Vagina (tissue), 2 donors: ENCODE data around the gene MINDY3. TPM values are rescaled to one million over a fixed set of nuclear protein-coding genes. Genes with fewer than 3 reads are reported as not detected.

Source experiments
- DNase-seq, 2 donors: peaks; one replicate each; pipeline ENCODE4 v3.0.0-alpha.2; 2017; ENCODE audit errors: extremely low spot score in 2 of 2
- H3K27ac ChIP-seq: fragments of 200-600 bp; sonication (generic); one replicate; pipeline ENCODE4 v1.5.1; 2019
- H3K27me3 ChIP-seq: fragments of 200-600 bp; sonication (generic); one replicate; pipeline ENCODE4 v1.5.1; 2019
- H3K36me3 ChIP-seq, 2 donors: fragments of 200-600 bp; sonication (generic); one replicate each; pipeline ENCODE4 v1.5.1; 2017 to 2019
- H3K4me1 ChIP-seq: fragments of 200-600 bp; sonication (generic); one replicate; pipeline ENCODE4 v1.5.1; 2019
- H3K4me3 ChIP-seq, 2 donors: fragments of 200-600 bp; sonication (generic); 1 replicate in 1 of 2; 2 replicates in 1 of 2; pipeline ENCODE4 v1.5.1; 2016 to 2019
- H3K9me3 ChIP-seq: fragments of 200-600 bp; sonication (generic); one replicate; pipeline ENCODE4 v1.5.1; 2019
- POLR2A ChIP-seq, 2 donors: fragments of 450-650 bp; IDR thresholded peaks; one replicate each; pipeline ENCODE4 v1.6.1; 2017; ENCODE audit warnings: antibody characterized with exemption in 2 of 2, mild to moderate bottlenecking in 2 of 2, moderate library complexity in 2 of 2
- POLR2AphosphoS5 ChIP-seq, 2 donors: sonication (generic); formaldehyde crosslinking; IDR thresholded peaks; one replicate each; pipeline ENCODE4 v1.9.0; 2017; ENCODE audit warnings: antibody characterized with exemption in 2 of 2, mild to moderate bottlenecking in 2 of 2, low read depth in 1 of 2; ENCODE audit not compliant: insufficient read depth in 1 of 2
- intact Hi-C: fragments of 100-400 bp; cut with DNase I; formaldehyde crosslinking; loops from one replicate; pipeline ENCODE4 v1.15.1; 2023
- total RNA-seq: library from RNA; depleted of rRNA; stranded (reverse); fragments of >200 nt; gene quantifications from one replicate; pipeline ENCODE4 v1.2.3, GENCODE V29; 2016
- TF ChIP-seq, protein P1 (sequence below), 3 experiments: fragments of 450-650 bp in 2 of 3; fragments of 200-600 bp in 1 of 3; sonication (generic) in 1 of 3; IDR thresholded peaks; one replicate each; pipeline ENCODE4 v1.5.1; 2017 to 2019; ENCODE audit warnings: antibody characterized with exemption in 3 of 3, mild to moderate bottlenecking in 2 of 3, moderate library complexity in 2 of 3

MINDY3 gene
- total RNA-seq, 1 donor from 2014 or later: 25.0 TPM

GRCh38 chr10:15813415-15813814 lies 46.9 kb downstream of the MINDY3 start:
- DNase-seq: no peak
- Histone ChIP-seq H3K27me3 (no peaks in the 10 kb centered on the region), H3K4me3 (no peak overlapping the region), H3K36me3 (peaks cover 0 to 7% of the 10 kb centered on the region in 2 donors), H3K9me3 (no peaks in the 10 kb centered on the region), H3K4me1 (no peaks in the 10 kb centered on the region), H3K27ac (no peak overlapping the region)
- TF ChIP-seq POLR2A (IDR thresholded peaks at IDR 0.05) (no peak), POLR2AphosphoS5 (IDR thresholded peaks at IDR 0.05; ENCODE audit: insufficient read depth in 1 of 2, low read depth in 1 of 2) (no peak)
- TF ChIP-seq, protein P1, sequence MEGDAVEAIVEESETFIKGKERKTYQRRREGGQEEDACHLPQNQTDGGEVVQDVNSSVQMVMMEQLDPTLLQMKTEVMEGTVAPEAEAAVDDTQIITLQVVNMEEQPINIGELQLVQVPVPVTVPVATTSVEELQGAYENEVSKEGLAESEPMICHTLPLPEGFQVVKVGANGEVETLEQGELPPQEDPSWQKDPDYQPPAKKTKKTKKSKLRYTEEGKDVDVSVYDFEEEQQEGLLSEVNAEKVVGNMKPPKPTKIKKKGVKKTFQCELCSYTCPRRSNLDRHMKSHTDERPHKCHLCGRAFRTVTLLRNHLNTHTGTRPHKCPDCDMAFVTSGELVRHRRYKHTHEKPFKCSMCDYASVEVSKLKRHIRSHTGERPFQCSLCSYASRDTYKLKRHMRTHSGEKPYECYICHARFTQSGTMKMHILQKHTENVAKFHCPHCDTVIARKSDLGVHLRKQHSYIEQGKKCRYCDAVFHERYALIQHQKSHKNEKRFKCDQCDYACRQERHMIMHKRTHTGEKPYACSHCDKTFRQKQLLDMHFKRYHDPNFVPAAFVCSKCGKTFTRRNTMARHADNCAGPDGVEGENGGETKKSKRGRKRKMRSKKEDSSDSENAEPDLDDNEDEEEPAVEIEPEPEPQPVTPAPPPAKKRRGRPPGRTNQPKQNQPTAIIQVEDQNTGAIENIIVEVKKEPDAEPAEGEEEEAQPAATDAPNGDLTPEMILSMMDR (IDR thresholded peaks at IDR 0.05): no peak
- intact Hi-C loops: no loop called here

DNA sequence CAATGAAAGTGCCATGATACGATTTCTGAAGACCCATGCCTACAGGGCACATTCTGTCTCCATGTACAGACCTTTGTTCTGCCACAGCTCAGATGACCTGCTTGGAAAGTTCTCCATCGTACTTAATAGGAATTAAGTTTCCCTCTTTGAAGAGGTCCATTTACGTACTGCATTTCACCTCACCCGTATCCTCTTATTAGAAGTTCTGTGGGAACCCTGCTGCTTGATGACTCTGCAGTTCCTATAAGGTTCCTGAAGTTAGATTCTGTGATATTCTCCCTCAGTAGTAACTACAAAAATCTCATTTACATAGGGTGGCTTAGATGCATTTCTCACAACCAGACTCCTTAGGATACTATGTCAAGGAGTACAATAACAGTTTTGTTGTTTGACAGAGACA lies 50.9 kb downstream of the MINDY3 start:
- no peaks in the 10 kb centered on the region for H3K4me1 ChIP-seq
- no peak for TF ChIP-seq POLR2AphosphoS5 (IDR thresholded peaks at IDR 0.05; ENCODE audit: insufficient read depth in 1 of 2, low read depth in 1 of 2)
- TF ChIP-seq POLR2A (IDR thresholded peaks at IDR 0.05): no peak
- TF ChIP-seq, protein P1 (IDR thresholded peaks at IDR 0.05): no peak
- no peaks in the 10 kb centered on the region for H3K36me3 ChIP-seq
- DNase-seq: no peak
- no peaks in the 10 kb centered on the region for H3K9me3 ChIP-seq
- H3K27ac ChIP-seq: no peak overlapping the region
- no peak overlapping the region for H3K4me3 ChIP-seq
- intact Hi-C loops: no loop called here
- H3K27me3 ChIP-seq: no peaks in the 10 kb centered on the region

GRCh38 chr10:15808204-15808797 lies 52.0 kb downstream of the MINDY3 start:
- Histone ChIP-seq H3K9me3 (no peaks in the 10 kb centered on the region), H3K27me3 (no peaks in the 10 kb centered on the region), H3K4me3 (no peak overlapping the region), H3K27ac (no peak overlapping the region), H3K36me3 (no peaks in the 10 kb centered on the region), H3K4me1 (no peaks in the 10 kb centered on the region)
- DNase-seq: no peak
- TF ChIP-seq POLR2A (IDR thresholded peaks at IDR 0.05): no peak
- intact Hi-C loops: no loop called here

GRCh38 chr10:15805395-15806058 lies 54.8 kb downstream of the MINDY3 start:
- H3K27ac ChIP-seq: no peak overlapping the region
- H3K36me3 ChIP-seq: peaks cover 0 to 9% of the 10 kb centered on the region in 2 donors
- no peaks in the 10 kb centered on the region for H3K27me3 ChIP-seq
- TF ChIP-seq, protein P1 (IDR thresholded peaks at IDR 0.05): no peak
- no peak for TF ChIP-seq POLR2AphosphoS5 (IDR thresholded peaks at IDR 0.05; ENCODE audit: insufficient read depth in 1 of 2, low read depth in 1 of 2)
- no peak for TF ChIP-seq POLR2A (IDR thresholded peaks at IDR 0.05)
- H3K4me3 ChIP-seq: no peak overlapping the region
- intact Hi-C loops: no loop called here
- H3K9me3 ChIP-seq: no peaks in the 10 kb centered on the region
- no peaks in the 10 kb centered on the region for H3K4me1 ChIP-seq
- DNase-seq: no peak

DNA sequence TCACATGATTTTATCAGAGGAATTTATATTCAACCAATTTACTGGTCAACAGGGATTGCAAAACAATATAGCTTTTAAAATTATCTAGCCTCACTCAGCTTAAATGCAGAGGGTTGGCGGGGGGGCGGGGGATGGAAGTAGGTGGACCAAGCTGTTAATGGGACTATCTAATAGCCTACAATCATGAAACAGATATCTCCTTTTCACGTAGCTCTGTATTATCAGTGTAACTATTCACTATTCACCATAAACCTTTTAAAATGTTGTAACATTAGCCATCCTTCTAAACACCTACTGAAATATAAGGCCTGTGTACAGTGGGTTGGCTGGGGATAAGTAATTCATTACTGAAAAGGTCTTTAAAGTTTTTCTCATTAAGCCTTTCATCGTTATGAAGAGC lies 56.2 kb downstream of the MINDY3 start:
- Histone ChIP-seq H3K4me1 (no peaks in the 10 kb centered on the region), H3K36me3 (peaks cover 0 to 10% of the 10 kb centered on the region in 2 donors), H3K9me3 (no peaks in the 10 kb centered on the region), H3K4me3 (no peak overlapping the region), H3K27me3 (no peaks in the 10 kb centered on the region), H3K27ac (no peak overlapping the region)
- TF ChIP-seq, protein P1 (IDR thresholded peaks at IDR 0.05): no peak
- TF ChIP-seq POLR2A (IDR thresholded peaks at IDR 0.05) (no peak), POLR2AphosphoS5 (IDR thresholded peaks at IDR 0.05; ENCODE audit: insufficient read depth in 1 of 2, low read depth in 1 of 2) (no peak)
- no peak for DNase-seq
- intact Hi-C loops: no loop called here
